Adrenal gland (tissue), 5 donors: Measurements from ENCODE around the gene CPN1.

ENCODE experiments used
- CTCF ChIP-seq, 6 experiments: fragments of 450-650 bp in 4 of 6; fragments of 200-600 bp in 2 of 6; sonication (generic) in 1 of 6; IDR thresholded peaks; 1 replicate in 5 of 6; 2 replicates in 1 of 6; pipeline versions ENCODE4 v1.5.1 to v1.8.0; 2016 to 2021; ENCODE audit warnings: antibody characterized with exemption in 6 of 6, mild to moderate bottlenecking in 2 of 6, moderate library complexity in 1 of 6
- POLR2A ChIP-seq, 2 donors: fragments of 450-650 bp; IDR thresholded peaks; one replicate each; pipeline ENCODE4 v1.6.1; 2017; ENCODE audit warnings: antibody characterized with exemption in 2 of 2, mild to moderate bottlenecking in 2 of 2, moderate library complexity in 1 of 2
- donor health status: DM: no; HTN: no; CAD: no.

- TF ChIP-seq POLR2A (IDR thresholded peaks at IDR 0.05) (no peak), CTCF (IDR thresholded peaks at IDR 0.05) (no peak)
These were observed at the start of gene CPN1 for GRCh38 chr10:100081075-100082001.
